Esophagus muscularis mucosa (tissue), 4 donors: ENCODE data around the gene GRIK3.

Source experiments
- EP300 ChIP-seq: sonication (generic); formaldehyde crosslinking; IDR thresholded peaks from one replicate; pipeline ENCODE4 v1.6.1; 2017; ENCODE audit warnings: antibody characterized with exemption
- POLR2A ChIP-seq: fragments of 450-650 bp; IDR thresholded peaks from one replicate; pipeline ENCODE4 v1.6.1; 2017; ENCODE audit warnings: antibody characterized with exemption, moderate library complexity, mild to moderate bottlenecking, low read depth
- POLR2AphosphoS5 ChIP-seq, 2 donors: sonication (generic); formaldehyde crosslinking; IDR thresholded peaks; one replicate each; pipeline ENCODE4 v1.6.1; 2017; ENCODE audit warnings: antibody characterized with exemption in 2 of 2
- TF ChIP-seq, protein P1 (sequence below), 3 experiments: fragments of 200-600 bp in 2 of 3; fragments of 450-650 bp in 1 of 3; sonication (generic) in 2 of 3; IDR thresholded peaks; one replicate each; pipeline ENCODE4 v1.5.1; 2017 to 2019; ENCODE audit warnings: antibody characterized with exemption in 3 of 3, mild to moderate bottlenecking in 2 of 3, moderate library complexity in 1 of 3

- TF ChIP-seq, protein P1, sequence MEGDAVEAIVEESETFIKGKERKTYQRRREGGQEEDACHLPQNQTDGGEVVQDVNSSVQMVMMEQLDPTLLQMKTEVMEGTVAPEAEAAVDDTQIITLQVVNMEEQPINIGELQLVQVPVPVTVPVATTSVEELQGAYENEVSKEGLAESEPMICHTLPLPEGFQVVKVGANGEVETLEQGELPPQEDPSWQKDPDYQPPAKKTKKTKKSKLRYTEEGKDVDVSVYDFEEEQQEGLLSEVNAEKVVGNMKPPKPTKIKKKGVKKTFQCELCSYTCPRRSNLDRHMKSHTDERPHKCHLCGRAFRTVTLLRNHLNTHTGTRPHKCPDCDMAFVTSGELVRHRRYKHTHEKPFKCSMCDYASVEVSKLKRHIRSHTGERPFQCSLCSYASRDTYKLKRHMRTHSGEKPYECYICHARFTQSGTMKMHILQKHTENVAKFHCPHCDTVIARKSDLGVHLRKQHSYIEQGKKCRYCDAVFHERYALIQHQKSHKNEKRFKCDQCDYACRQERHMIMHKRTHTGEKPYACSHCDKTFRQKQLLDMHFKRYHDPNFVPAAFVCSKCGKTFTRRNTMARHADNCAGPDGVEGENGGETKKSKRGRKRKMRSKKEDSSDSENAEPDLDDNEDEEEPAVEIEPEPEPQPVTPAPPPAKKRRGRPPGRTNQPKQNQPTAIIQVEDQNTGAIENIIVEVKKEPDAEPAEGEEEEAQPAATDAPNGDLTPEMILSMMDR (IDR thresholded peaks at IDR 0.05) = no peak
- TF ChIP-seq POLR2A (no peak), POLR2AphosphoS5 (IDR thresholded peaks at IDR 0.05) (no peak), EP300 (no peak)
Observed at GRCh38 chr1:37034121-37035013, at the start of gene GRIK3.
